Immature natural killer cell (primary cell): ENCODE results near the gene PRXL2A. TPM values are rescaled to one million over a fixed set of nuclear protein-coding genes. Genes with fewer than 3 reads are reported as not detected.
"Not testable (repeated sequence)": the region's sequence is repeated elsewhere in the genome, so short reads cannot be mapped to it uniquely, and the experiment has no call there.

Experiments used
- DNase-seq, 3 donors: peaks; one replicate each; pipeline ENCODE4 v3.0.0; 2022; ENCODE audit warnings: mixed read lengths in 1 of 3
- H3K27ac Mint-ChIP-seq, 6 donors: one replicate each; pipeline ENCODE4 v1.8.0; 2020; ENCODE audit warnings: mixed read lengths in 6 of 6, mild to moderate bottlenecking in 5 of 6, inconsistent platforms in 4 of 6, moderate library complexity in 3 of 6
- H3K27me3 Mint-ChIP-seq, 3 donors: one replicate each; pipeline ENCODE4 v1.8.0; 2020 to 2021; ENCODE audit warnings: low read depth in 3 of 3, mild to moderate bottlenecking in 3 of 3, mixed read lengths in 3 of 3, moderate library complexity in 3 of 3, inconsistent platforms in 1 of 3
- H3K36me3 Mint-ChIP-seq, 3 donors: one replicate each; pipeline ENCODE4 v1.8.0; 2020; ENCODE audit warnings: mixed read lengths in 3 of 3, inconsistent platforms in 2 of 3, mild to moderate bottlenecking in 2 of 3
- H3K4me1 Mint-ChIP-seq, 2 donors: one replicate each; pipeline ENCODE4 v1.8.0; 2020; ENCODE audit warnings: inconsistent platforms in 2 of 2, mild to moderate bottlenecking in 2 of 2, mixed read lengths in 2 of 2, moderate library complexity in 1 of 2
- H3K4me3 Mint-ChIP-seq, 5 donors: one replicate each; pipeline ENCODE4 v1.8.0; 2020; ENCODE audit warnings: mild to moderate bottlenecking in 5 of 5, mixed read lengths in 5 of 5, inconsistent platforms in 3 of 5, moderate library complexity in 3 of 5
- H3K9me3 Mint-ChIP-seq, 6 donors: one replicate each; pipeline ENCODE4 v1.8.0; 2020; ENCODE audit warnings: mild to moderate bottlenecking in 6 of 6, mixed read lengths in 6 of 6, inconsistent platforms in 4 of 6, moderate library complexity in 3 of 6
- polyA plus RNA-seq, 3 donors: library from polyadenylated mRNA; unstranded; fragments of 300-500 nt; fragmentation: Illumina TruSeq; gene quantifications; one replicate each; pipeline ENCODE4 v1.2.3, GENCODE V29; 2021

Gene PRXL2A
- polyA plus RNA-seq, 3 donors from 2014 or later, result 3.9 to 6.3 (median 4.3) TPM

- Mint-ChIP-seq H3K4me3 (no peak overlapping the region), H3K9me3 (no peaks in the 10 kb centered on the region), H3K27ac (no peak overlapping the region), H3K36me3 (no peaks in the 10 kb centered on the region), H3K4me1 (no peaks in the 10 kb centered on the region), H3K27me3 (peaks cover 0 to 6% (median 2%) of the 10 kb centered on the region in 3 donors)
- DNase-seq, result no peak
Observed at GRCh38 chr10:80415734-80416478, 7.6 kb downstream of the PRXL2A start.

GRCh38 chr10:80416479-80417098 lies 8.2 kb downstream of the PRXL2A start:
- H3K27me3 Mint-ChIP-seq, result peaks cover 0 to 6% (median 2%) of the 10 kb centered on the region in 3 donors
- no peak overlapping the region for H3K27ac Mint-ChIP-seq

GRCh38 chr10:80417256-80417655 lies 8.9 kb downstream of the PRXL2A start:
- not testable (repeated sequence) for H3K27ac Mint-ChIP-seq, H3K4me1 Mint-ChIP-seq, H3K36me3 Mint-ChIP-seq, DNase-seq, H3K4me3 Mint-ChIP-seq, H3K27me3 Mint-ChIP-seq, H3K9me3 Mint-ChIP-seq

More at GRCh38 chr10:80416479-80417098, 8.2 kb downstream of the PRXL2A start:
- Mint-ChIP-seq H3K4me1 (no peaks in the 10 kb centered on the region), H3K9me3 (no peaks in the 10 kb centered on the region), H3K4me3 (no peak overlapping the region), H3K36me3 (no peaks in the 10 kb centered on the region)
- DNase-seq, result no peak

GRCh38 chr10:80421050-80421706 lies 12.8 kb downstream of the PRXL2A start:
- H3K36me3 Mint-ChIP-seq, result peaks cover 0 to 7% (median 0%) of the 10 kb centered on the region in 3 donors
- no peak overlapping the region for H3K4me3 Mint-ChIP-seq
- H3K27ac Mint-ChIP-seq, result no peak overlapping the region
- no peak for DNase-seq
- H3K9me3 Mint-ChIP-seq, result no peaks in the 10 kb centered on the region
- H3K27me3 Mint-ChIP-seq, result peaks cover 0 to 6% (median 3%) of the 10 kb centered on the region in 3 donors
- no peaks in the 10 kb centered on the region for H3K4me1 Mint-ChIP-seq

- H3K27me3 Mint-ChIP-seq, result peaks cover 0 to 6% (median 3%) of the 10 kb centered on the region in 3 donors
- H3K27ac Mint-ChIP-seq, result no peak overlapping the region
- no peak for DNase-seq
- no peak overlapping the region for H3K4me3 Mint-ChIP-seq
- H3K9me3 Mint-ChIP-seq, result no peaks in the 10 kb centered on the region
- peaks cover 0 to 9% (median 0%) of the 10 kb centered on the region in 3 donors for H3K36me3 Mint-ChIP-seq
- H3K4me1 Mint-ChIP-seq, result no peaks in the 10 kb centered on the region
Observed at GRCh38 chr10:80421707-80422536, 13.6 kb downstream of the PRXL2A start.

GRCh38 chr10:80425901-80426300 lies 17.6 kb downstream of the PRXL2A start:
- Mint-ChIP-seq H3K27ac (no peak overlapping the region), H3K9me3 (no peaks in the 10 kb centered on the region), H3K4me1 (no peaks in the 10 kb centered on the region), H3K36me3 (peaks cover 0 to 11% (median 0%) of the 10 kb centered on the region in 3 donors), H3K4me3 (no peak overlapping the region), H3K27me3 (peaks cover 0 to 3% (median 0%) of the 10 kb centered on the region in 3 donors)
- DNase-seq, result no peak

- H3K4me1 Mint-ChIP-seq, result no peaks in the 10 kb centered on the region
- no peaks in the 10 kb centered on the region for H3K9me3 Mint-ChIP-seq
- H3K27me3 Mint-ChIP-seq, result peaks cover 0 to 2% (median 0%) of the 10 kb centered on the region in 3 donors
- no peak overlapping the region for H3K4me3 Mint-ChIP-seq
- H3K36me3 Mint-ChIP-seq, result peaks cover 0 to 11% (median 0%) of the 10 kb centered on the region in 3 donors
- peak overlapping the region in 2 of 6 donors; percentile 27 to 67 for H3K27ac Mint-ChIP-seq
- DNase-seq, result no peak
Observed at GRCh38 chr10:80427541-80427940, 19.2 kb downstream of the PRXL2A start.

GRCh38 chr10:80429521-80429973 lies 21.2 kb downstream of the PRXL2A start:
- no peaks in the 10 kb centered on the region for H3K4me1 Mint-ChIP-seq
- H3K27ac Mint-ChIP-seq, result no peak overlapping the region
- no peaks in the 10 kb centered on the region for H3K9me3 Mint-ChIP-seq

GRCh38 chr10:80433134-80433533 lies 24.8 kb downstream of the PRXL2A start:
- H3K4me3 Mint-ChIP-seq, result no peak overlapping the region
- H3K9me3 Mint-ChIP-seq, result no peaks in the 10 kb centered on the region
- H3K27ac Mint-ChIP-seq, result no peak overlapping the region
- no peak for DNase-seq
- peaks cover 3 to 7% (median 5%) of the 10 kb centered on the region in 3 donors for H3K27me3 Mint-ChIP-seq
- H3K36me3 Mint-ChIP-seq, result peaks cover 0 to 3% (median 0%) of the 10 kb centered on the region in 3 donors
- no peaks in the 10 kb centered on the region for H3K4me1 Mint-ChIP-seq

More at GRCh38 chr10:80429521-80429973, 21.2 kb downstream of the PRXL2A start:
- H3K36me3 Mint-ChIP-seq, result peaks cover 0 to 8% (median 0%) of the 10 kb centered on the region in 3 donors
- peaks cover 0 to 2% (median 0%) of the 10 kb centered on the region in 3 donors for H3K27me3 Mint-ChIP-seq
- no peak overlapping the region for H3K4me3 Mint-ChIP-seq
- no peak for DNase-seq

GRCh38 chr10:80436446-80437098 lies 28.2 kb downstream of the PRXL2A start:
- peaks cover 1 to 8% (median 7%) of the 10 kb centered on the region in 3 donors for H3K27me3 Mint-ChIP-seq
- H3K9me3 Mint-ChIP-seq, result no peaks in the 10 kb centered on the region
- no peak overlapping the region for H3K27ac Mint-ChIP-seq
- no peak for DNase-seq
- no peaks in the 10 kb centered on the region for H3K4me1 Mint-ChIP-seq
- H3K4me3 Mint-ChIP-seq, result no peak overlapping the region
- no peaks in the 10 kb centered on the region for H3K36me3 Mint-ChIP-seq

- Mint-ChIP-seq H3K9me3 (no peaks in the 10 kb centered on the region), H3K4me3 (no peak overlapping the region), H3K36me3 (no peaks in the 10 kb centered on the region), H3K27ac (no peak overlapping the region), H3K27me3 (peaks cover 3 to 8% (median 7%) of the 10 kb centered on the region in 3 donors), H3K4me1 (no peaks in the 10 kb centered on the region)
- no peak for DNase-seq
Observed at GRCh38 chr10:80437227-80437626, 28.9 kb downstream of the PRXL2A start.

GRCh38 chr10:80441831-80442230 lies 33.5 kb downstream of the PRXL2A start:
- H3K9me3 Mint-ChIP-seq, result no peaks in the 10 kb centered on the region
- peaks cover 5 to 15% (median 13%) of the 10 kb centered on the region in 3 donors for H3K27me3 Mint-ChIP-seq
- no peak overlapping the region for H3K4me3 Mint-ChIP-seq
- no peak overlapping the region for H3K27ac Mint-ChIP-seq
- peaks cover 16 to 33% of the 10 kb centered on the region in 2 donors for H3K4me1 Mint-ChIP-seq
- no peak for DNase-seq
- H3K36me3 Mint-ChIP-seq, result no peaks in the 10 kb centered on the region

GRCh38 chr10:80442879-80443278 lies 34.5 kb downstream of the PRXL2A start:
- peaks cover 16 to 38% of the 10 kb centered on the region in 2 donors for H3K4me1 Mint-ChIP-seq
- no peak overlapping the region for H3K27ac Mint-ChIP-seq

More at GRCh38 chr10:80442879-80443278, 34.5 kb downstream of the PRXL2A start:
- Mint-ChIP-seq H3K9me3 (no peaks in the 10 kb centered on the region), H3K27me3 (peaks cover 4 to 12% (median 10%) of the 10 kb centered on the region in 3 donors), H3K4me3 (no peak overlapping the region), H3K36me3 (no peaks in the 10 kb centered on the region)
- no peak for DNase-seq
